Measurements from ENCODE around the gene CCT2. TPM values are rescaled to one million over a fixed set of nuclear protein-coding genes. Genes with fewer than 3 reads are reported as not detected.

Gene CCT2
- total RNA-seq = 224 and 435 TPM in 2 replicates

GRCh38 chr12:69585189-69586062, at the start of gene CCT2:
CCT2 (plus strand) TSS chr12:69585459; CDS start chr12:69585522, 63 bp downstream.

DNA sequence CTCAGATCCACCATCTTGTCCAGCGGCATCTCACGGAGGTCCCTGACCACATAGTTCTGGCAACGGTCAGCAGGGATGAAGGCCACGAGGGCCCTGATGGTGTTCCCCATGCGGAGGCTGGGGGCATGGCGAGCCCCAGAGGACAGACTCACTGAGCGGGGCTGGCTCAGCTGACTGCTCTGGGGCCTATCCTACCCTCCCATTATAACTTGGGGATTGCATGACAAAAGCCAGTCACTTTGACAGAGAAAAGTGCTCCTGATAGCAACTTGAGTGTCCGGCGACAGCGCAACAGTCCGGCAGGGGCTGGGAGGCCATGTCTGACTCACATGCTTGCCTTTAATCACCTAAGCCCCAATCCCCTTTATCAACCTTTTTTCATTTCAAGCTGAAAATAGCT, 25.5 kb downstream of the CCT2 start, which contains the start of gene LRRC10:
Gene LRRC10 (minus strand): TSS at position 179 of the 400 bp plus-strand sequence. CDS start 69 bp downstream, at position 110.

Other genes starting within 250 kb of the CCT2 start
- under 0.01 and 0.28 TPM in 2 replicates for gene LYZ, start 237.1 kb upstream of the CCT2 start, total RNA-seq
- 12.4 and 15.3 TPM in 2 replicates for gene YEATS4, start 225.7 kb upstream of the CCT2 start, total RNA-seq
- gene FRS2, start 115.1 kb upstream of the CCT2 start, total RNA-seq = 33.2 and 46.8 TPM in 2 replicates
- gene LRRC10, start 25.4 kb downstream of the CCT2 start, total RNA-seq = not detected in 2 replicates
- gene BEST3, start 113.8 kb downstream of the CCT2 start, total RNA-seq = under 0.01 and 0.28 TPM in 2 replicates
- 7.9 and 13.8 TPM in 2 replicates for gene RAB3IP, start 153.4 kb downstream of the CCT2 start, total RNA-seq
- gene MYRFL, start 239.8 kb downstream of the CCT2 start, total RNA-seq = under 0.01 TPM in 2 replicates